T-helper 1 cell treated with Interleukin-12 subunit alpha and Interleukin-12 subunit beta and Interleukin-4 antibody, amounts not matched to agents 30 ng/mL and 1 ng/mL, for 36 hours (primary cell): ENCODE data around the gene IL1RL2. TPM values are rescaled to one million over a fixed set of nuclear protein-coding genes. Genes with fewer than 3 reads are reported as not detected.

Experiments
- intact Hi-C: fragments of 100-400 bp; cut with micrococcal nuclease; formaldehyde crosslinking; loops from one replicate; pipeline ENCODE4 v1.15.1; 2024
- total RNA-seq: library from RNA; stranded (reverse); gene quantifications from 2 replicates; pipeline ENCODE4 v1.2.3, GENCODE V29; 2022

The IL1RL2 gene
- total RNA-seq, result not detected in 2 replicates

GRCh38 chr2:102186791-102187495 is at the start of gene IL1RL2:
Gene IL1RL2 (plus strand): TSS chr2:102187023. CDS start chr2:102187868, 845 bp downstream.
- intact Hi-C loops, result loop anchor here (5.0 kb wide), 1 partner anchor 165 kb away; no protein-coding TSS in a partner anchor

GRCh38 chr2:102137138-102137537 is 49.7 kb upstream of the IL1RL2 start:
- intact Hi-C loops, result no loop called here

- intact Hi-C loops, result no loop called here
Observed at GRCh38 chr2:102138331-102138730, 48.5 kb upstream of the IL1RL2 start.

GRCh38 chr2:102139851-102140250 is 47.0 kb upstream of the IL1RL2 start:
- intact Hi-C loops, result no loop called here

GRCh38 chr2:102140377-102140776 is 46.4 kb upstream of the IL1RL2 start:
- intact Hi-C loops, result no loop called here

GRCh38 chr2:102141011-102141943 is 45.5 kb upstream of the IL1RL2 start:
- intact Hi-C loops, result no loop called here

DNA sequence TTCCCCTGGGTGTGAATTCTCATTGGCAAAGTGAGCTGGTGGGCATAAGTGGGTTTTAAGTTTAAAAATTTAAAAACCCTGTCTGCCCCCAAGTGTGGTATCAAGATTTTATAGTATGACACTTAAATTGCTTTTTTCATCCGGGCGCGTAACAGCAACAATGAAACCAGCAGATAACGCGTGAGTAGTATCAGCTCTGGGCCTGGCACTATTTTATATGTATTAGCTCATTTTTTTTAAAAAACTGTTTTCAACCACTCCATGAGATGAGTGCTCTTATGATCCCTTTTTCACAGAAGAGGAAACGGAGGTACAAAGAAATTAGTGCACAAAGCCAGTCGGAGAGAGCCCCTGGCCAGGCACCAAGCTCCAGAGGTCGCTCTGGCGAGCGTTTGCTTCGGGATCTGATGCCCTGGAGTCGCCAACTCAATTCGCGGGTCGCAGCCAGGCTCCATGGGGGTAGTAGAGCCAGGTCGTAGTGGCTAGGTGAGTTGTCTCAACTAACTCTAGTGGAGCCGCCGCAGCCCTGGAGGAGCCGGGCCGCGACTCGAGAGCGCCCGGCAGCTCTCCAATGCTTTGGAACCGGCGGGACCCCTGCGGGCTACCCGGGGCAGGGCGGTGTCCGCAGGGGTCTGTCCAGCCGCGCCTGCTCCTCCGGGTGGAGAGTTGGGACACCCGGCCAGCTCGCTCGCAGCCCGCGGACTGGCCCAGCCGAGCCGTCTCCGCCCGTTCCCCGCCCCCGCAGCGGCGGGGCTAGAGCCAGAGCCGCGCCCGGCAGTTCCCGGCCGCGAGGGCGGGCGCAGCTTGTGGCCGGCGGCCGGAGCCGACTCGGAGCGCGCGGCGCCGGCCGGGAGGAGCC is 44.6 kb upstream of the IL1RL2 start, which contains the start of gene IL1R1:
Gene IL1R1, plus strand, starts transcription at position 777 of the 859 bp plus-strand sequence. CDS start 14,979 bp downstream, outside the sequence.
- intact Hi-C loops, result no loop called here

DNA sequence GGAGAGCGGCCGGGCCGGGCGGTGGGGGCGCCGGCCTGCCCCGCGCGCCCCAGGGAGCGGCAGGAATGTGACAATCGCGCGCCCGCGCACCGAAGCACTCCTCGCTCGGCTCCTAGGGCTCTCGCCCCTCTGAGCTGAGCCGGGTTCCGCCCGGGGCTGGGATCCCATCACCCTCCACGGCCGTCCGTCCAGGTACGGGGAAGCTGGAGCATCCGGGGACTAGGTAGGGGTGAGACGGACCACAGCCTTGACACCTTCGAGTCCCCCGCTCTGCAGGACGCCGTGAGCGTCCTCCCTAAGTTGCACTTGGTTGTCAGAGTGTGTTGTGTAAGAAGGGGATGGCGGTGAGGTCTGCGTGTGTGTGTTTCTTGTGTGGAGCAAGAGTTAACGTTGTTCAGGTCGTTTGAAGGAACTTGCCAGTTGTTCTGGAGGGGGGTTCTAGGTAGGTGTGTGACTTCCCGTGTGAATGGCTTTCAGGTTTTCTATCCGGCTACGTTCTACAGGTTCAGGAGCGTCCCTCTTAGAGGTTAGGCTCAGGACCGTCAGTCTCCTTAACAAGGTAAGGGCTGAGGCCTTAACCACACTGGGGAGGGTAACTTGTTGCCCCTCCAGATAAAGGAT is 43.9 kb upstream of the IL1RL2 start:
- intact Hi-C loops, result no loop called here

DNA sequence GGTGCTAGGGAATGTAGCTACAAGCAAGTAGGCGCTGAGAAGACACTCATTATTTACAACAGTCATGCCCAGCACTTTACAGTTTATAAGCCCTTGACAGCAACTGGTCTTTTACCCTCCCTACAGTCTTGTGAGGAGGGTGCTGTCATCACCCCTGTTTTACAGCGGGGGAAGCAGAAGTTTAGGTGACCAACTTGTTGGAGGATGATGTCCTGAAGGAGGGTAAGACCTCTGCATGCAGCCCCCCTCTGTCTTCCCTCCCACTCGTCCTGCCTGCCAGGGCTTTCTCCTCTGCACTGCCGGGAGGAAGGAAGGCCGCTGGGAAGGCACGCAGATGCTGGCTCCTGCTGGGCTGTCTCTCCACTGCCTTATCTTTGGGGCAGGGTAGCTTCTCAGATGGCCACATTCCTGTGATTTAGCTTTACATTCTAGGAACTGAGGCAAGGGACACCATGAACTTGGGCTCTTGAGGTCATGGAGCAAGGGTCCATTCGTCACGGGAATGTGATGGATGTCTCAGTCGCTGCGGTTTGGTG is 43.3 kb upstream of the IL1RL2 start:
- intact Hi-C loops, result no loop called here

GRCh38 chr2:102144128-102144527 is 42.7 kb upstream of the IL1RL2 start:
- intact Hi-C loops, result no loop called here

DNA sequence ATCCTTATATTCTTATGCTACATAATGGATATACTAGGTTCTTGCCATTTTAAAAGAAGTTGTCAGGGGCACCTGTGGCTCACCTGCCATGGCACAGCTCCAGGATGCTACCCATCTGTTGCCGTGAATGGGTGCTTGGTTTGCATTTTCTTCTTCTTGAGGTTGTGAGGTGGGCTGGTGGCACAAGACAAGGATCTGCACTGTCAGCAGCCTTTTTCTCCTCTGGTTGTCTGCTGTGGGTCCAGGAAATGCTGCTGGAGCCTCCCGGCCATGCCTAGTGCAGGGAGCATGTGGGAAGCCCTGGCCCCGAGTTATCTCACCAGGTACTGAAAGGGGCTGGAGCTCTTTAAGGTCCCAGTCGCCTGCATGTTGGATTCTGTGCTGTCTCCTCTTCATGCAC is 41.7 kb upstream of the IL1RL2 start:
- intact Hi-C loops, result no loop called here

GRCh38 chr2:102145934-102146333 is 40.9 kb upstream of the IL1RL2 start:
- intact Hi-C loops, result no loop called here

DNA sequence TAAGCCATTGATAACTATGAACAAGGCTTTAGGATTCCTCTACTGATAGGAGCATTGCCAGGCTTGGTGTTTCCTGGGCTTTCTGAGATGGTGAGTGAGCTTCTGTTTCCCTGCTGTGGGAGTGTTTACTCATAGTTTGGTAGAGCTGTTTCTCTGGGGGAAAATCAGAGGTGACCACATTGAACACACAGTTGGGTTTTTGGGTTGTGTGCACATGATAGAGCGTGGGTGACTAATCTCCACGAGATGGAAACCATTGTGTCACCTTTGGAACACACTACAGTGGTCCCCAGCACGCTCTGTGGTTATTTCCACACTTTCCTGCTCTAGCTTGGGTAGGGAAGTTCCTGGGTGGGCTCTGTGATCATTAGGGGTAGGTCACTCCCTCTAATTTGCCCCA is 38.9 kb upstream of the IL1RL2 start:
- intact Hi-C loops, result no loop called here

DNA sequence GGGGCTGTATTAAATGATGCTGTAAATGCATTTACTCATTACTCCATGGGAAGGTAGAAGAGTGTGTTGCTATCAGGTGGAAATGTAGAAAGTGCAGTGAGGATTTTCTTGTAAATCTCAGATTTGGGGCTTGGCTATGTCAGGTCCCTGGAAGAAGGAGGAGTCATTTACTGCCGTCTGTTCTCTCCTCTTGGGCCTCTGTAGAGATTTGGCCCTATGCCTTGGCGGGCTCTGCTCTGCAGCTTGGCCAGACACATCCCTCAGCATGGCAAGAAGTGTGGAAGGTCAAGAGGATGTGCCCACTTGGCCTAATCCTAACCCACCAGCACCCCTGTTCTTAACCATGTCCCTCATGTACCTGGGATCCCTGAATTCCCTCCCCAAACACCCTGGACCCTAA is 37.6 kb upstream of the IL1RL2 start:
- intact Hi-C loops, result no loop called here

GRCh38 chr2:102149644-102150455 is 37.0 kb upstream of the IL1RL2 start:
- intact Hi-C loops, result no loop called here

GRCh38 chr2:102154364-102154763 is 32.5 kb upstream of the IL1RL2 start:
- intact Hi-C loops, result no loop called here

- intact Hi-C loops, result no loop called here
Observed at GRCh38 chr2:102154946-102155702, 31.7 kb upstream of the IL1RL2 start.

DNA sequence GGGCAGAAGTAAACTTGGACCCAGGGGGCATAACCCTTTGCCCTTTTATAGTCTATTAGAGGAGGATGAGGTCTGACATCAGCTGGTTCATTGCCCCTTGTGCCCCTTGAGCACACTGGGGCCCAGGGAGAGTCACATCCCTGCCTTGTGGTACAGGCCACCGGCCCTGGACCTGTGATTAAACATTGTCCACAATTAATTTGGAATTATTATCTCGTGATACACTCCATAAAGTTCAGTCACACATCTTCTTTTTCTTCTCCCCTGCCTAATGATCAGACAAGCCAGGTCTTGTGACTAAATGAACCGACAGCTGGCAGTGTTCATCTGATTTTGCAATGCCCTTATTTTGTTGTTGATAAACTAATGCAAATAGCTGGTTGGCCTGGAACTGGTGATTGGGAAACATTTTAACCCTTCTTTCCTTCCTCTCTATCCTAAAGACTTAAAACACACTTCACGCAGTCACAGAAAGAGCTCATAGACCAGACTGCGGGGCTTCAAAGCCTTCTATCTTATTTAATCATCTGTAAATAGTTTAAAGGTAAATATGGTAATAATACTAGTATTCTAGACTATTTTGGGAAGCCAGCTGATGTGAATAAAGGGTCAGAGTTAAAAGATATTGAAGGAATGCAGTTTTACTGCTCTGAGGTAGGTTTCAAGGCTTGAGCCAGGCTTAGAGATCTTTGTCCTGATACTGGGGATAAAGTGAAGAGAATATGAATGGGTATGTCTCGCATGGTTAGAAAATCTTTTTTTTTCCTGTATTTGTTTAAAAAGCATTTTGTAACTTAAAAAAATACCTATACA is 30.9 kb upstream of the IL1RL2 start:
- intact Hi-C loops, result no loop called here
